DND-41 (cell line): ENCODE measurements around the gene WAC.

Experiments used
- CTCF ChIP-seq: IDR thresholded peaks from 2 replicates; pipeline ENCODE4 v1.5.1; 2012; ENCODE audit warnings: borderline replicate concordance, low read length, moderate library complexity, mild to moderate bottlenecking; ENCODE audit not compliant: poor library complexity, severe bottlenecking; ENCODE audit errors: extremely low read depth
- EZH2 ChIP-seq: IDR thresholded peaks from 3 replicates; pipeline ENCODE4 v1.6.1; 2012; ENCODE audit warnings: borderline replicate concordance, low read depth, mild to moderate bottlenecking, moderate library complexity, low read length, inconsistent platforms; ENCODE audit not compliant: severe bottlenecking

- TF ChIP-seq CTCF (no peak), EZH2 (no peak)
Observed at GRCh38 chr10:28509286-28509685, 23.6 kb upstream of the WAC start.
